ENCODE data around the gene MIF4GD.
A peak's percentile ranks its signal among the peaks of the same experiment; 100 is the strongest.
"Not testable (repeated sequence)": the region's sequence is repeated elsewhere in the genome, so short reads cannot be mapped to it uniquely, and the experiment has no call there.

MIF4GD gene

DNA sequence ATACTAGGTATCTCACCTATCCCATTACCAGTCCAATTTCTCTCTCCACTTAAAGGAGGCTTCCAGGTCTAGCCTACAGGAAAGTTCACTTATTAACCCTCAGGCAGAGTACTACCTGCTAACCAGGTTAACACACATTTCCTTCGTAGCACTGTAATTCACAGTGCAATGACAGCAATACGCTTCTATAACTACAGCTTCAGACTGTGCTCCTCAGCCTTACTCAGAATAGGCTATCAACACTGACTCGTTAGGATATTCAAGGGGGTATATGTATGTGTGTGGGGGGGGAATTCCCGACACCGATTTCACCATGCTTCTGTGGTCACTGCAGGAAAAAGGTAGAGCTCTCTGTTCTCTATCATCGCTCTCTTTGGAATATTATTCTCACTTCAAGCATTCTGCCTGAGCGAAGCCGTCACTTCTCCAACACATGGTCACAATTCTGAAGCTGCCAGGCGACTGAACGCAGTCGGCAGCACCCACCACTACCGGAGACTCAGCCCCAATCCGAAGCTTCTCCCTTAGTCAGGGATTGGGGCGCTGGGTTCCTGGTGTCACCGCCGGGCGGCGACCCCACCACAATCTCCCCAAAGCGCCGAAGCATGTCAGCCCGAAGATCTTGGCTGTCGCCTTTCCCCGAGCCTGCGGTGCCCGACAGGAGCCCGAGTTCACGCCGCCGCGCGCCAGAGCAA lies 10.2 kb downstream of the MIF4GD start:
- DNase-seq (ENCODE audit: low spot score), result no peak

DNA sequence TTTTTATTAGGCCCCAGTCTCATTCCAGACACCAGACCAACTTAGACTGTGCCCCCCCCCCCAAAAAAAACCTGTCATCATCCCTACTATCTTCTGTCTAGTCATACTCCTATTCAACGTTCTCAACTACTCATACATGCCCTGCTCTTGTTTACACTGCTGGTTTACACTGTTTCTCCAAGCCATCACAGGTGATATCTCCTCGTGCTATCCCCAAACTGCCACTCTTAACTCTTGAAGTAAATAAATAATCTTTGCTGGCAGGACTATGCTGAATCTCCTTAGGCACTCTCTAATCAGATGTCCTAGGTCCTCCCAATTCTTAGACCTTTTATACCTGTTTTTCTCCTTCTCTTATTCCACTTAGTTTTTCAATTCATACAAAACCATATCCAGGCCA lies 13.8 kb downstream of the MIF4GD start:
- DNase-seq (ENCODE audit: low spot score), result not testable (repeated sequence)

GRCh38 chr17:75255954-75256698 lies 14.9 kb downstream of the MIF4GD start:
- DNase-seq (ENCODE audit: low spot score), result not testable (repeated sequence)

- no peak for DNase-seq (ENCODE audit: low spot score)
Measured at GRCh38 chr17:75252039-75252816, 18.8 kb downstream of the MIF4GD start.

DNA sequence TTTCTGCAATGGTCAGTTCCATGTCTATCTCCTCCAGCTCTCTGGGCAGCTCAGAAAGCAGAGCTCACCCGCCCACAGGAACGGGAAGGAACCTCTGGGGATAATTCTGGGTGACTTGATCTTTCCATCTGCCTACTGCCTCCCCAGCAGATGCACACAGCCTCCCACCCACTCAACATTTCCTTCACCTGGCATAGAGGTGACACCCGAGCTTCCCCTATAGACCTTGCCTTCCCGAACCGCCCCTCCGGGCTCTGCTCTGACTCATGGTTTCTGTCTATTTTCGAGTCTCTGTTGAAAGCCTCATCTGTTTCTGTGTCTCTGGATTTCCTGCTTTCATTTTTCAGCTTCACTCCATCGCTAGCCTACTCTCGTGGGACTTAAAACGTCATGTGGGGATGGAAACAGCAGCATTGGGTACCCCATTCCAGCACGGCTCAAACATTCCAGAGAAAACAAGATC lies 21.0 kb downstream of the MIF4GD start:
- DNase-seq (ENCODE audit: low spot score), result no peak

DNA sequence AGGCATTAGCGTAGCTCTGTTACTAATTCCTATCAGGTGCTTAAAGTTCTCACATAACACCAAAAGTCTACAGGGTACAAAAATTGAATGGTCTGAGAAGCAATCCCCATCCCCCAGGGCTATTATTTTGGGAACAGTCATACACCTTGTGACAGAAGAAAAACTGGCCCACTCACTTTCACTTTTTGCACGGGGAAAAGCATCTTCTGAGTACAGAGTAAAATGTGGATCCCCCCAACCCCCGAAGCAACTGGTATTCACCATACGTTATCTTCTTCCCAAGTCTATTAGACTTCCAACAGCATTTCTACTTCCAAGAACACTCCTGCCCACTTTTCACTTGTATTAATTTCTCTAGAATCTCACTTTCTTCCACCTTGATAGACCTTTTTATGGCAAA lies 21.5 kb downstream of the MIF4GD start:
- no peak for DNase-seq (ENCODE audit: low spot score)

GRCh38 chr17:75246404-75246803 lies 24.6 kb downstream of the MIF4GD start:
- DNase-seq (ENCODE audit: low spot score), result no peak

GRCh38 chr17:75245011-75245410 lies 26.0 kb downstream of the MIF4GD start:
- DNase-seq (ENCODE audit: low spot score), result no peak

GRCh38 chr17:75244133-75244866 lies 26.7 kb downstream of the MIF4GD start:
- no peak for DNase-seq (ENCODE audit: low spot score)

DNA sequence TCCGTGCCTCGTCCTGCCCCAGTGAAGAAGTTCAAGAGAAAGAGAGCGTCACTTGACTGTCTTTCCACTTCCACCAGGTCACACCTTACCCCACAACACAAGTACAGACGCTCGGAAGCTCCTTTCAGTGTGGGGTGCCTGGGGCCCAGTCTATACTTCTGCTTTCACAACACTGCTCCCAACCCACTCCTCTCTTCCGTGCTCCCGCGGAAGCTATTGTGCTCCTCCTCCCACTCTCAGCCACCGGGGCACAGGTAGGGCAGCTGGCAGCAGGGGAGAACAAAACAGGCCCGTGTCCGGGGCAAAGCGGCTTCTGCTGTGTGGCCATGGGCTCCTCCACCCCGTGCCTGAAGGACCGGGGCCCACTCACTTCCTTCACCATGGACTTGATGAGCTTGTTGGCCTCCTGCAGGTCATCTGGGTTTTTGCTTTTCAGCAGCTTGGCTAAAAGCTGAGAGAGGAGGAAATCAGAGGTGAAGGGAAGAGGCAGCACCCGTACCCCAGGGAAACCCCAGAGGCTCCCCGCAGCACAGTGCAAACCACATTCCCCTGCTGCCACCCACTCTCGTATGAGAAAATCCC lies 28.5 kb downstream of the MIF4GD start:
- DNase-seq (ENCODE audit: low spot score), result peak; percentile 31

DNA sequence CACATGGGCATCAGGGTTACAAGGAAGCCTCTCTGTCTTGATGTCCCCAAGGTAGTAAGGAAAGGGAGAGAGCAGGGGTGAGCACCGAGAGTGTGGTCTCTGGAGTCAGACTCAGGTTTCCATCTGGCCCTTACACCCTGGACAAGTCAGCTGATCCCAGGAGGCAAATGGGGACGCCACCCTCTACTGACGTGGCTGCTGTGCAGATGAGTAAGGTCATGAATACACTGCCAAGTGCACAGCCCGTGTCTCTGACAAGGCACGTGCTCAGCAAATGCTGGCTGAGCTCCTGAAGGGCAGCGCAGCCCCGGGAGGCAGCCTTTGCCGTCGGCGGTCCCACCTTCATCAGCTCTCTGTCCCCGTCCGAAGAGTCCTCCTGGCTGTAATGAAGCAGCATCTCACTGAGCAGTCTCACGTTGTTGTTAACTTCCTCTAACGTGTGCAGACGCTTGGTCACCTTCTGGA lies 29.0 kb downstream of the MIF4GD start:
- no peak for DNase-seq (ENCODE audit: low spot score)

- no peak for DNase-seq (ENCODE audit: low spot score)
Measured at GRCh38 chr17:75241502-75241901, 29.5 kb downstream of the MIF4GD start.

GRCh38 chr17:75241143-75241430 lies 29.9 kb downstream of the MIF4GD start:
- no peak for DNase-seq (ENCODE audit: low spot score)

GRCh38 chr17:75240394-75241142 lies 30.5 kb downstream of the MIF4GD start:
- no peak for DNase-seq (ENCODE audit: low spot score)

DNA sequence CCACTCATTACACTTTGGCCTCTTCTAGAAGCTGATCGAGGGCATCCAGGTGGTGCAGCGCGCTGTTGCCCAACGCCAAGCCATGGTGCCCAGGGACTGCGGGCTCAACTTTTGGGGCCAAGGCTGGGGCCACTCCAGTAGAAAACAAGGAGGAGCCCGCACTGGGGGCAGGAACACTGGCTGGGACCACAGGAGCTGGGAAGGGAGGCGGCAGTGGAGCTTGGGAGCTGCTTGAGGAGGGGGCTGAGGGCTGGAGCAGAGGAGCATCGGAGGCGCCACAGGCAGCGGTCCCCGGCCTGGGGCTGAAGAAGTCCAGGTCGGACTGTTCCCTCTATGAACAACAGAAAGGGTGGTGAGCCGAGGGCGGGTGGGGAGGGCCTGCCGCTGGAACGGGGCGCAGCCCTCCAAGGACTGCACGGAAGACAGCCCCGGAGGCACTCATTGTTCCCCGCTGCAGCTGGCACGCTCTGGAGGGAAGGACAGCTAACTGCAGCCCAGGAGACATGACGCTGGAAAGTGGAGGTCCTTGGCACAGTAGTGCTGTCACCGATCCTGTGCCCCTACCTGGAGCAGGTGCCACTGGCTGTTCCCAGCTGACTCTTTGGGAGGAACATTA lies 31.1 kb downstream of the MIF4GD start:
- DNase-seq (ENCODE audit: low spot score), result no peak

DNA sequence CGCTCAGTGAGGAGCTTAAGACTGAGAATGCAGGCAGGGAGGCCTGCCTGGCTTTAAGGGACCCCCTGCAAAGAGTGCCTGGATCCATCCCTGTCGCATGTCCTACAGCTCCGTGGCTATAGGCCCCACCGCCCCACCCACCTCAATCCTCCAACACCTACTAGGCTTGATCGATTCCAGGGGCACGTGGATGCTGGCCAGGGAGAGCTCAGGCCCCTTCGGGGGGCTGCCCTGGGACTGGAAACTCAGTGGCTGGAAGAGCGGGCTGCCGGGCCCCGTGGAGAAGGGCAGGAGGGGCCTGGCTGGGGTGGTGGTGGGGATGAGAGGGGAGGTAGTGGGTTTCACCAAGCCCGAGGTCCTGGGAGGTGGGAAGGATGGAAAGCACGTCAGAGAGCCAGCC lies 31.8 kb downstream of the MIF4GD start:
- no peak for DNase-seq (ENCODE audit: low spot score)

DNA sequence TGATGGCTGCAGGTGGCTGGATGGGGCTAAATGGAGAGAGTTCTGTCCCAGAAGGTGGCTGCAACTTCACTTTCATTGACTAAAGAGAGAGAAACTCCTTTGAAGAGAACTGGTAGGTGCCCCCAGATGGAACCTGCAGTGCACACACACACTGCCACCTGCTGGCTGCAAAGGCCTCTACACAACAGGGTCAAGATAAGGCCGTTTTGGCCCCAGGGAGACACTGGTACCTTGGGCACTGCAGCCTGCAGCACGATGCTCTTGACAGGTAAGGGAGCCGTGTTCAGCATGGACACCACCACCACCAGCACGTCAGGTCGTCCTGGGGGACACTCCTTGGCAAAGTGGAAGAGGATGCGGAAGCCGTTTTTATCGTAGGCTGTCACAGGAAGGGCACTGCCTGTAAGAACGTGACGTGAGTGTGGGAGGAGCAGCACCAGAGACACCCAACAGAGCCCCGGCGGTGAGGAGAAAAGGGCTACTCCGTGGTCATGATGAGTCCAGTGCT lies 32.3 kb downstream of the MIF4GD start:
- peak; percentile 55 for DNase-seq (ENCODE audit: low spot score)

GRCh38 chr17:75238020-75238580 lies 32.9 kb downstream of the MIF4GD start:
- no peak for DNase-seq (ENCODE audit: low spot score)

- DNase-seq (ENCODE audit: low spot score), result no peak
Measured at GRCh38 chr17:75237100-75238014, 33.7 kb downstream of the MIF4GD start.

Data from pons (tissue), 1 donor.